K562 (cell line): ENCODE data around the gene SOBP. TPM values are rescaled to one million over a fixed set of nuclear protein-coding genes. Genes with fewer than 3 reads are reported as not detected.

Experiments
- ATAC-seq: fragments of 200-7000 bp; cut with Tn5 transposase; 3 replicates; pipeline ENCODE4 v1.9.1; 2020; ENCODE audit warnings: moderate library complexity
- BruUV-seq: library from RNA; stranded (reverse); fragments of 400-500 nt; replicated peaks from 2 replicates; lab custom pipeline; 2021; lab: Mats Ljungman, UMichigan
- CTCF ChIA-PET: fragments of 300-600 bp; formaldehyde crosslinking; extraction: SDS; loops from one replicate; lab custom pipeline; 2021; ENCODE audit warnings: low intra/inter-chr PET ratio; lab: Yijun Ruan, JAX
- POLR2A ChIA-PET: fragments of 300-600, 350-650 bp; sonication (Branson Sonifier 250); formaldehyde crosslinking; extraction: SDS; loops from one replicate; lab custom pipeline; 2021; ENCODE audit warnings: antibody characterized with exemption, inconsistent platforms; lab: Yijun Ruan, JAX
- DNase-seq, 4 experiments: peaks; one replicate each; pipeline versions ENCODE4 v3.0.0 to v3.0.0-alpha.2; 2011 to 2018; ENCODE audit warnings: low spot score in 3 of 4, mixed read lengths in 3 of 4; ENCODE audit errors: extremely low read depth in 1 of 4
- FAIRE-seq: peaks from 2 replicates; lab custom pipeline; 2011; peaks lifted over from hg19 to GRCh38; lab: Jason Lieb, UNC
- H2AFZ ChIP-seq: 2 replicates; pipeline ENCODE4 v1.6.0; 2011; ENCODE audit warnings: low read depth, low read length, control low read depth, inconsistent platforms
- H3K27ac ChIP-seq: fragments of 200-600 bp; 3 replicates; pipeline ENCODE4 v1.8.0; 2011; ENCODE audit warnings: low read depth, mild to moderate bottlenecking, control low read depth, inconsistent platforms, low read length, moderate library complexity, mixed read lengths; ENCODE audit errors: extremely low read depth
- H3K27me3 ChIP-seq, 2 experiments: fragments of 300-600 bp in 1 of 2; 2 replicates in 1 of 2; 3 replicates in 1 of 2; pipeline versions ENCODE4 v1.6.0 to v1.8.0; 2011; ENCODE audit warnings: inconsistent platforms in 2 of 2, low read length in 2 of 2, mild to moderate bottlenecking in 1 of 2, mixed read lengths in 1 of 2, moderate library complexity in 1 of 2; ENCODE audit not compliant: control insufficient read depth in 2 of 2, insufficient read depth in 2 of 2
- H3K36me3 ChIP-seq: fragments of 300-600 bp; 3 replicates; pipeline ENCODE4 v1.8.0; 2011; ENCODE audit warnings: mild to moderate bottlenecking, low read length, inconsistent platforms; ENCODE audit not compliant: control insufficient read depth, insufficient read depth
- H3K4me1 ChIP-seq, 2 experiments: fragments of 200-600 bp in 1 of 2; replicated peaks in 1 of 2; 2 replicates in 1 of 2; 3 replicates in 1 of 2; pipeline versions ENCODE4 v1.5.1 to v1.8.0; 2011; ENCODE audit warnings: inconsistent platforms in 2 of 2, low read length in 2 of 2, mild to moderate bottlenecking in 1 of 2, mixed read lengths in 1 of 2, moderate library complexity in 1 of 2; ENCODE audit not compliant: control insufficient read depth in 2 of 2, insufficient read depth in 2 of 2
- H3K4me2 ChIP-seq: 2 replicates; pipeline ENCODE4 v1.6.1; 2011; ENCODE audit warnings: low read length, control low read depth, inconsistent platforms, mixed read lengths; ENCODE audit not compliant: insufficient read depth
- H3K4me3 ChIP-seq: fragments of 200-600 bp; sonication (generic), shearing (Covaris generic); 2 replicates; pipeline ENCODE4 v1.5.1; 2016; ENCODE audit warnings: control low read depth, inconsistent platforms
- H3K79me2 ChIP-seq: fragments of 200-600 bp; 3 replicates; pipeline ENCODE4 v1.8.0; 2011; ENCODE audit warnings: low read length, inconsistent platforms; ENCODE audit not compliant: control insufficient read depth, insufficient read depth
- H3K9ac ChIP-seq, 2 experiments: 2 replicates each; pipeline versions ENCODE4 v1.6.0 to v1.6.1; 2011; ENCODE audit warnings: low read depth in 2 of 2, low read length in 2 of 2, control low read depth in 1 of 2, inconsistent platforms in 1 of 2, mild to moderate bottlenecking in 1 of 2, mixed read lengths in 1 of 2; ENCODE audit not compliant: insufficient read depth in 1 of 2
- H3K9me1 ChIP-seq: one replicate; pipeline ENCODE4 v1.6.0; 2011; ENCODE audit warnings: inconsistent platforms, mild to moderate bottlenecking, low read length, moderate library complexity; ENCODE audit not compliant: control insufficient read depth, insufficient read depth
- H3K9me3 ChIP-seq: replicated peaks from 2 replicates; pipeline ENCODE4 v1.5.1; 2011; ENCODE audit warnings: low read depth, low read length, inconsistent platforms; ENCODE audit not compliant: control insufficient read depth, insufficient read depth
- H4K20me1 ChIP-seq: replicated peaks from 2 replicates; pipeline ENCODE4 v1.6.1; 2011; ENCODE audit warnings: low read length, inconsistent platforms, mixed read lengths; ENCODE audit not compliant: control insufficient read depth, insufficient read depth
- CBFA2T2 ChIP-seq: fragments of 450-650 bp; conservative IDR thresholded peaks from 2 replicates; pipeline ENCODE4 v1.6.1; 2017; ENCODE audit warnings: mild to moderate bottlenecking
- CTBP1 ChIP-seq: fragments of 450-650 bp; IDR thresholded peaks from 2 replicates; pipeline ENCODE4 v1.6.1; 2016; ENCODE audit warnings: borderline replicate concordance
- FOXM1 ChIP-seq, 2 experiments: fragments of 450-650 bp in 1 of 2; sonication (generic) in 1 of 2; formaldehyde crosslinking in 1 of 2; IDR thresholded peaks; 2 replicates each; pipeline versions ENCODE4 v1.6.1 to v1.9.0; 2017 to 2022; ENCODE audit warnings: low read depth in 2 of 2, mild to moderate bottlenecking in 2 of 2, missing genetic modification reagents in 1 of 2, moderate library complexity in 1 of 2
- GTF2E2 ChIP-seq: fragments of 200-800 bp; sonication (Bioruptor generic); IDR thresholded peaks from 2 replicates; pipeline ENCODE4 v1.6.1; 2016; ENCODE audit warnings: missing genetic modification characterization, missing compliant biosample characterization
- NR4A1 ChIP-seq, 2 experiments: fragments of 250-450 bp in 1 of 2; fragments of 450-650 bp in 1 of 2; sonication (Bioruptor Pico) in 1 of 2; IDR thresholded peaks; 2 replicates each; pipeline versions ENCODE4 v1.4.0 to v1.6.1; 2016 to 2020; ENCODE audit warnings: mild to moderate bottlenecking in 2 of 2, missing compliant biosample characterization in 1 of 2, missing genetic modification characterization in 1 of 2, moderate library complexity in 1 of 2
- PTRF ChIP-seq: fragments of 450-650 bp; IDR thresholded peaks from 2 replicates; pipeline ENCODE4 v1.6.1; 2016; ENCODE audit warnings: mild to moderate bottlenecking, missing genetic modification characterization, missing compliant biosample characterization
- RBM34 ChIP-seq: fragments of 200-400 bp; formaldehyde crosslinking; IDR thresholded peaks from 2 replicates; pipeline ENCODE4 v1.6.1; 2018; ENCODE audit warnings: low read length, borderline replicate concordance; ENCODE audit not compliant: insufficient read depth
- RCOR1 ChIP-seq, 2 experiments: IDR thresholded peaks; 2 replicates each; pipeline ENCODE4 v1.6.1; 2012; ENCODE audit warnings: low read depth in 2 of 2, low read length in 2 of 2, borderline replicate concordance in 1 of 2, improper control_type of control experiment in 1 of 2
- WGBS: fragments of 100-300 bp; shearing (Covaris generic); methylation state at CpG from one replicate; pipeline ENCODE4 v1.1.6; 2016; ENCODE audit warnings: low coverage, mixed read lengths; ENCODE audit not compliant: insufficient coverage; ENCODE audit errors: missing lambda C conversion rate; 5-methylcytosine and 5-hydroxymethylcytosine counted together
- in situ Hi-C: fragments of 300-500 bp; cut with MboI; formaldehyde crosslinking; loops from 4 replicates; pipeline ENCODE4 v1.15.0; 2018; ENCODE audit warnings: inconsistent platforms, mixed read lengths
- intact Hi-C: fragments of 100-400 bp; cut with micrococcal nuclease; formaldehyde crosslinking; loops from 2 replicates; pipeline ENCODE4 v1.14.2; 2022
- polyA plus RNA-seq, 8 experiments: library from polyadenylated mRNA; depleted of rRNA in 4 of 8; stranded (reverse) in 5 of 8; unstranded in 3 of 8; fragments of >200 nt; fragmentation: Nextera tagmentation in 2 of 8; fragmentation: Illumina TruSeq in 1 of 8; extraction: Ambion mirVana in 2 of 8; extraction: Trizol in 1 of 8; gene quantifications; 2 replicates each; pipeline versions ENCODE4 v1.2.1 to v1.2.3, GENCODE V29; 2011 to 2014; ENCODE audit warnings: inconsistent platforms in 1 of 8, missing spikeins in 1 of 8
- total RNA-seq, 7 experiments: library from RNA; depleted of rRNA in 6 of 7; stranded (reverse); fragments of >200 nt in 6 of 7; fragmentation: Illumina TruSeq in 2 of 7; extraction: Trizol in 2 of 7; gene quantifications; 2 replicates each; pipeline versions ENCODE4 v1.2.1 to v1.2.3, GENCODE V29; 2011 to 2021; ENCODE audit warnings: low replicate concordance in 1 of 7
- TF ChIP-seq, protein P1 (sequence below): fragments of 250-450 bp; sonication (Bioruptor Pico); IDR thresholded peaks from 2 replicates; pipeline ENCODE4 v1.4.0; 2020; ENCODE audit warnings: mild to moderate bottlenecking, moderate library complexity, borderline replicate concordance
- TF ChIP-seq, protein P2 (sequence below): fragments of 250-450 bp; sonication (Bioruptor Pico); IDR thresholded peaks from 2 replicates; pipeline ENCODE4 v1.8.0; 2021; ENCODE audit warnings: moderate library complexity, mild to moderate bottlenecking, inconsistent platforms

The SOBP gene
- total and polyA plus RNA-seq, 9 of the 15 experiments (the other 6 are each of a cell fraction or from before 2014, with no cell fraction given) = 0.16 TPM; not detected in 8

DNA sequence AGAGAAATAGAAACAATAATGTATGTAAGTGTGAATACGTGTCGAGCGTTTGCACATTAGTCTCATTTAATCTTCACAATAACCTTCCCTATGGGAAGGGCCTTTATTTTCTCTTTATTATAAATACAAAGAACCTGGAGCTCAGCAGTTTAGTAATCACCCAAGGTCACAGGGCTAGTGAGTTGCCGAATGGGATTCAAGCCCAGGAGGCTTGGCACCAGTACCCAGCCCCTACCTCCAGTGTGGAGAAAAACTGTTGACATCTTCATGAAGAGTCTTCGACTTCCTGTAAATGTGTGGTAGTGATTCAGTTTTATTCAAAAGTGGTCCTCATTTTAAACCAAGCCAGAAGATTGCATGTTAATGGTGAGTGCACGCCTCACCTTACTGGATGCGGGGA lies 171.4 kb downstream of the SOBP start:
- in situ Hi-C loops = no loop called here
- H3K9me1 ChIP-seq = no peaks in the 10 kb centered on the region
- TF ChIP-seq NR4A1 (CRISPR knock-in tag; IDR thresholded peaks at IDR 0.05) (no peak), NR4A1 (tag; IDR thresholded peaks at IDR 0.05) (no peak), RBM34 (no peak), RCOR1 (IDR thresholded peaks at IDR 0.05; ENCODE audit: borderline replicate concordance in 1 of 2, low read depth in 2 of 2, low read length in 2 of 2) (no peak), FOXM1 (IDR thresholded peaks at IDR 0.05; ENCODE audit: low read depth) (no peak), FOXM1 (CRISPR knock-in tag; IDR thresholded peaks at IDR 0.05; ENCODE audit: low read depth) (no peak)
- TF ChIP-seq, all 486 proteins: peak for 0
- BruUV-seq = no TSS peak
- no peak for ATAC-seq
- no peak for DNase-seq
- FAIRE-seq = no peak
- Histone ChIP-seq H2AFZ (no peak overlapping the region), H3K27me3 (peaks cover 68 to 80% of the 10 kb centered on the region in 2 experiments), H3K4me1 (no peaks in the 10 kb centered on the region), H3K9me3 (no peaks in the 10 kb centered on the region), H3K36me3 (no peaks in the 10 kb centered on the region), H3K79me2 (no peaks in the 10 kb centered on the region), H3K4me2 (no peak overlapping the region), H3K4me3 (no peak overlapping the region), H4K20me1 (no peaks in the 10 kb centered on the region), H3K27ac (no peak overlapping the region), H3K9ac (no peak overlapping the region)
- intact Hi-C loops = no loop called here
- CTCF ChIA-PET = no interaction called here
- under 1% methylated on average over 7 of the region's 7 CpGs for WGBS
- POLR2A ChIA-PET = interaction anchor here (1.1 kb wide), 1 partner anchor 13 kb away, joined by 3 read pairs; no protein-coding TSS in a partner anchor

DNA sequence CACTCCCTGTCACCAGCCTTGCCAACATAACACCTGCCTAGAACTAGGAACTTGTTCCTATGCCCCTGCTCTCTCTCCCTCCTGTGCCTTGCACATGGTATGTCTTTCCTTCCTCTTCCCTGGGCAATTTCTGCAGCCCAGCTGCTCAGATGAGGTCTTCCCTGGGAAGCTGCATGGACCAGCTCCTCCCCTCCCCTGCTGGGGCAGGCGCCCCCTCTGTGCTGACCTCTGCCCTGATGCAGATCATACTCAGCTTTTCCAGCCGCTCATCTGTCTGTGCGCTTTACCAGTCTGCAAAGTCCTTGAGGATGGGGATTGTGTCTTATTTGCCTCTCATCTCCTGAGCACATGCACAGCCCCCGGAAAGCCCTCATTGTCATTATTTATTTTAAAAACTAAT lies 172.4 kb downstream of the SOBP start:
- no peaks in the 10 kb centered on the region for H3K36me3 ChIP-seq
- no peak for FAIRE-seq
- no peak for DNase-seq
- H2AFZ ChIP-seq = no peak overlapping the region
- no peaks in the 10 kb centered on the region for H3K79me2 ChIP-seq
- no peaks in the 10 kb centered on the region for H3K9me3 ChIP-seq
- no peak overlapping the region for H3K9ac ChIP-seq
- BruUV-seq = no TSS peak
- WGBS = 0% methylated on average over 4 of the region's 4 CpGs
- intact Hi-C loops (no loop called here), in situ Hi-C loops (no loop called here)
- no peak overlapping the region for H3K4me3 ChIP-seq
- H3K4me1 ChIP-seq = no peaks in the 10 kb centered on the region
- H3K27ac ChIP-seq = no peak overlapping the region
- H3K4me2 ChIP-seq = no peak overlapping the region
- ATAC-seq = no peak
- ChIA-PET POLR2A (interaction anchor here (0.5 kb wide), 1 partner anchor 42 kb away, joined by 4 read pairs; no protein-coding TSS in a partner anchor), CTCF (no interaction called here)
- H3K9me1 ChIP-seq = no peaks in the 10 kb centered on the region
- no peaks in the 10 kb centered on the region for H4K20me1 ChIP-seq
- H3K27me3 ChIP-seq = peaks cover 73 to 85% of the 10 kb centered on the region in 2 experiments
- TF ChIP-seq PTRF (tag) (no peak), GTF2E2 (tag) (no peak), CTBP1 (no peak), CBFA2T2 (no peak)
- TF ChIP-seq, protein P1, sequence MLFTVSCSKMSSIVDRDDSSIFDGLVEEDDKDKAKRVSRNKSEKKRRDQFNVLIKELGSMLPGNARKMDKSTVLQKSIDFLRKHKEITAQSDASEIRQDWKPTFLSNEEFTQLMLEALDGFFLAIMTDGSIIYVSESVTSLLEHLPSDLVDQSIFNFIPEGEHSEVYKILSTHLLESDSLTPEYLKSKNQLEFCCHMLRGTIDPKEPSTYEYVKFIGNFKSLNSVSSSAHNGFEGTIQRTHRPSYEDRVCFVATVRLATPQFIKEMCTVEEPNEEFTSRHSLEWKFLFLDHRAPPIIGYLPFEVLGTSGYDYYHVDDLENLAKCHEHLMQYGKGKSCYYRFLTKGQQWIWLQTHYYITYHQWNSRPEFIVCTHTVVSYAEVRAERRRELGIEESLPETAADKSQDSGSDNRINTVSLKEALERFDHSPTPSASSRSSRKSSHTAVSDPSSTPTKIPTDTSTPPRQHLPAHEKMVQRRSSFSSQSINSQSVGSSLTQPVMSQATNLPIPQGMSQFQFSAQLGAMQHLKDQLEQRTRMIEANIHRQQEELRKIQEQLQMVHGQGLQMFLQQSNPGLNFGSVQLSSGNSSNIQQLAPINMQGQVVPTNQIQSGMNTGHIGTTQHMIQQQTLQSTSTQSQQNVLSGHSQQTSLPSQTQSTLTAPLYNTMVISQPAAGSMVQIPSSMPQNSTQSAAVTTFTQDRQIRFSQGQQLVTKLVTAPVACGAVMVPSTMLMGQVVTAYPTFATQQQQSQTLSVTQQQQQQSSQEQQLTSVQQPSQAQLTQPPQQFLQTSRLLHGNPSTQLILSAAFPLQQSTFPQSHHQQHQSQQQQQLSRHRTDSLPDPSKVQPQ (CRISPR knock-in tag) = no peak
- TF ChIP-seq, protein P2, sequence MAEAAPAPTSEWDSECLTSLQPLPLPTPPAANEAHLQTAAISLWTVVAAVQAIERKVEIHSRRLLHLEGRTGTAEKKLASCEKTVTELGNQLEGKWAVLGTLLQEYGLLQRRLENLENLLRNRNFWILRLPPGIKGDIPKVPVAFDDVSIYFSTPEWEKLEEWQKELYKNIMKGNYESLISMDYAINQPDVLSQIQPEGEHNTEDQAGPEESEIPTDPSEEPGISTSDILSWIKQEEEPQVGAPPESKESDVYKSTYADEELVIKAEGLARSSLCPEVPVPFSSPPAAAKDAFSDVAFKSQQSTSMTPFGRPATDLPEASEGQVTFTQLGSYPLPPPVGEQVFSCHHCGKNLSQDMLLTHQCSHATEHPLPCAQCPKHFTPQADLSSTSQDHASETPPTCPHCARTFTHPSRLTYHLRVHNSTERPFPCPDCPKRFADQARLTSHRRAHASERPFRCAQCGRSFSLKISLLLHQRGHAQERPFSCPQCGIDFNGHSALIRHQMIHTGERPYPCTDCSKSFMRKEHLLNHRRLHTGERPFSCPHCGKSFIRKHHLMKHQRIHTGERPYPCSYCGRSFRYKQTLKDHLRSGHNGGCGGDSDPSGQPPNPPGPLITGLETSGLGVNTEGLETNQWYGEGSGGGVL (CRISPR knock-in tag) = no peak
